ENCODE results near the gene EXD3.

EXD3 gene

GRCh38 chr9:137464291-137464999, 41.5 kb upstream of the EXD3 start:
- DNase-seq (ENCODE audit: extremely low read depth, low read depth), result no peak
- no peak for TF ChIP-seq CTCF (IDR thresholded peaks at IDR 0.05; ENCODE audit: low read depth, low read length)

- DNase-seq (ENCODE audit: extremely low read depth, low read depth), result no peak
- TF ChIP-seq CTCF (IDR thresholded peaks at IDR 0.05; ENCODE audit: low read depth, low read length), result no peak
Measured at GRCh38 chr9:137463931-137464290, 40.9 kb upstream of the EXD3 start.

- no peak for DNase-seq (ENCODE audit: extremely low read depth, low read depth)
- TF ChIP-seq CTCF (IDR thresholded peaks at IDR 0.05; ENCODE audit: low read depth, low read length), result no peak
Measured at GRCh38 chr9:137462986-137463930, 40.3 kb upstream of the EXD3 start.

- TF ChIP-seq CTCF (IDR thresholded peaks at IDR 0.05; ENCODE audit: low read depth, low read length), result no peak
- DNase-seq (ENCODE audit: extremely low read depth, low read depth), result no peak
Measured at GRCh38 chr9:137462396-137462985, 39.5 kb upstream of the EXD3 start.

- TF ChIP-seq CTCF (IDR thresholded peaks at IDR 0.05; ENCODE audit: low read depth, low read length), result no peak
Measured at GRCh38 chr9:137461663-137462395, 38.9 kb upstream of the EXD3 start.

GRCh38 chr9:137461316-137461662, 38.3 kb upstream of the EXD3 start:
- no peak for DNase-seq (ENCODE audit: extremely low read depth, low read depth)
- TF ChIP-seq CTCF (IDR thresholded peaks at IDR 0.05; ENCODE audit: low read depth, low read length), result no peak

More at GRCh38 chr9:137461663-137462395, 38.9 kb upstream of the EXD3 start:
- DNase-seq (ENCODE audit: extremely low read depth, low read depth), result no peak
